Measurements from ENCODE around the gene DEFB128. TPM values are rescaled to one million over a fixed set of nuclear protein-coding genes. Genes with fewer than 3 reads are reported as not detected.

The DEFB128 gene
- total RNA-seq, 1 donor from 2014 or later, result not detected

GRCh38 chr20:235891-236290 lies 46.4 kb upstream of the DEFB128 start:
- H3K36me3 ChIP-seq (ENCODE audit: insufficient read depth, low read length), result no peaks in the 10 kb centered on the region
- no peak overlapping the region for H3K9ac ChIP-seq (ENCODE audit: low read length)
- TF ChIP-seq EZH2 (IDR thresholded peaks at IDR 0.05; ENCODE audit: insufficient read depth, low read length), result no peak
- no peak for TF ChIP-seq CTCF (IDR thresholded peaks at IDR 0.05; ENCODE audit: insufficient read depth, low read depth, low read length)
- H3K79me2 ChIP-seq (ENCODE audit: insufficient read depth, low read length), result no peaks in the 10 kb centered on the region
- DNase-seq (ENCODE audit: low read depth), result no peak
- Mint-ChIP-seq H3K4me1 (ENCODE audit: low read depth, unreplicated experiment) (peaks cover 8% of the 10 kb centered on the region), H3K27ac (ENCODE audit: unreplicated experiment) (no peak overlapping the region), H3K36me3 (ENCODE audit: low read depth, unreplicated experiment) (no peaks in the 10 kb centered on the region), H3K27me3 (ENCODE audit: low read depth, unreplicated experiment) (peaks cover 36% of the 10 kb centered on the region), H3K9me3 (ENCODE audit: unreplicated experiment) (no peaks in the 10 kb centered on the region), H3K4me3 (ENCODE audit: unreplicated experiment) (no peak overlapping the region)
- no peak overlapping the region for H3K4me3 ChIP-seq (ENCODE audit: insufficient read depth, low read depth, low read length)
- H4K20me1 ChIP-seq (ENCODE audit: insufficient read depth, low read length), result no peaks in the 10 kb centered on the region
- H2AFZ ChIP-seq (ENCODE audit: low read depth, low read length), result no peak overlapping the region
- no peaks in the 10 kb centered on the region for H3K27me3 ChIP-seq (ENCODE audit: insufficient read depth, low read length)
- no peak overlapping the region for H3K4me2 ChIP-seq (ENCODE audit: low read length)
- H3K27ac ChIP-seq (ENCODE audit: low read depth, low read length), result no peak overlapping the region
- no peaks in the 10 kb centered on the region for H3K9me3 ChIP-seq (ENCODE audit: insufficient read depth, low read depth, low read length)
- no peaks in the 10 kb centered on the region for H3K4me1 ChIP-seq (ENCODE audit: insufficient read depth, low read length)
- no peak for FAIRE-seq

- peaks cover 46% of the 10 kb centered on the region for H3K27me3 Mint-ChIP-seq (ENCODE audit: low read depth, unreplicated experiment)
These were observed 38.1 kb upstream of the DEFB128 start for GRCh38 chr20:227439-228105.

More at GRCh38 chr20:227439-228105, 38.1 kb upstream of the DEFB128 start:
- no peaks in the 10 kb centered on the region for H3K4me1 ChIP-seq (ENCODE audit: insufficient read depth, low read length)
- H3K79me2 ChIP-seq (ENCODE audit: insufficient read depth, low read length), result no peaks in the 10 kb centered on the region
- no peak overlapping the region for H2AFZ ChIP-seq (ENCODE audit: low read depth, low read length)
- Mint-ChIP-seq H3K4me3 (ENCODE audit: unreplicated experiment) (no peak overlapping the region), H3K4me1 (ENCODE audit: low read depth, unreplicated experiment) (no peaks in the 10 kb centered on the region), H3K27ac (ENCODE audit: unreplicated experiment) (no peak overlapping the region), H3K36me3 (ENCODE audit: low read depth, unreplicated experiment) (no peaks in the 10 kb centered on the region), H3K9me3 (ENCODE audit: unreplicated experiment) (peaks cover 3% of the 10 kb centered on the region)
- no peaks in the 10 kb centered on the region for H3K9me3 ChIP-seq (ENCODE audit: insufficient read depth, low read depth, low read length)
- H3K36me3 ChIP-seq (ENCODE audit: insufficient read depth, low read length), result no peaks in the 10 kb centered on the region
- H3K27ac ChIP-seq (ENCODE audit: low read depth, low read length), result no peak overlapping the region
- FAIRE-seq (no peak), DNase-seq (ENCODE audit: low read depth) (no peak)
- H3K4me2 ChIP-seq (ENCODE audit: low read length), result no peak overlapping the region
- no peak overlapping the region for H3K9ac ChIP-seq (ENCODE audit: low read length)
- no peak overlapping the region for H3K4me3 ChIP-seq (ENCODE audit: insufficient read depth, low read depth, low read length)
- H4K20me1 ChIP-seq (ENCODE audit: insufficient read depth, low read length), result no peaks in the 10 kb centered on the region
- TF ChIP-seq CTCF (IDR thresholded peaks at IDR 0.05; ENCODE audit: insufficient read depth, low read depth, low read length) (no peak), EZH2 (IDR thresholded peaks at IDR 0.05; ENCODE audit: insufficient read depth, low read length) (no peak)
- H3K27me3 ChIP-seq (ENCODE audit: insufficient read depth, low read length), result no peaks in the 10 kb centered on the region

Data from astrocyte (in vitro differentiated cells and primary cell).